Prostate gland (tissue), 2 donors: ENCODE data around the gene ANKRD50.

Experiments
- POLR2A ChIP-seq: fragments of 450-650 bp; IDR thresholded peaks from one replicate; pipeline ENCODE4 v1.6.1; 2016; ENCODE audit warnings: antibody characterized with exemption, mild to moderate bottlenecking
- POLR2AphosphoS5 ChIP-seq: sonication (generic); formaldehyde crosslinking; IDR thresholded peaks from one replicate; pipeline ENCODE4 v1.6.1; 2017; ENCODE audit warnings: antibody characterized with exemption
- TF ChIP-seq, protein P1 (sequence below), 4 experiments: fragments of 200-600 bp in 2 of 4; fragments of 450-650 bp in 2 of 4; sonication (generic) in 2 of 4; IDR thresholded peaks; 1 replicate in 3 of 4; 2 replicates in 1 of 4; pipeline ENCODE4 v1.5.1; 2016 to 2019; ENCODE audit warnings: antibody characterized with exemption in 4 of 4, mild to moderate bottlenecking in 2 of 4, moderate library complexity in 2 of 4

DNA sequence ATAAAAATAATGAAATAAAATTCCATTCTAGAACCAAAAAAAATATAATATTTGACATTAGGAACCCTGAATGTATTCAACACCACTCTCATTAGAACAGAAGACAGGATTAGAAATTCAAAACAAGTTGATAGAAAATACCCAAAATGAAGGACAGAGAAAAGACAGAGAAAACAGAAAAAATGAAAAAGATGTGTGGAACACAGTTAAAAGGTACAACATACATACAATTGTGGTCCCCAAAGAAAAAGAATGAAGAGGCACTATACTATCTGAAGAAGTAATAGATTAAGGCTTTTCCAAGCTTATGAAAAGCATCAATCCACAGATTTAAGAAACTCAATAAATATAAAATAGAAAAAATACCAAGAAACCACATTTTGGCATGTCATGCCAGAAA, 16.4 kb downstream of the ANKRD50 start:
- TF ChIP-seq POLR2A (no peak), POLR2AphosphoS5 (no peak)
- TF ChIP-seq, protein P1, sequence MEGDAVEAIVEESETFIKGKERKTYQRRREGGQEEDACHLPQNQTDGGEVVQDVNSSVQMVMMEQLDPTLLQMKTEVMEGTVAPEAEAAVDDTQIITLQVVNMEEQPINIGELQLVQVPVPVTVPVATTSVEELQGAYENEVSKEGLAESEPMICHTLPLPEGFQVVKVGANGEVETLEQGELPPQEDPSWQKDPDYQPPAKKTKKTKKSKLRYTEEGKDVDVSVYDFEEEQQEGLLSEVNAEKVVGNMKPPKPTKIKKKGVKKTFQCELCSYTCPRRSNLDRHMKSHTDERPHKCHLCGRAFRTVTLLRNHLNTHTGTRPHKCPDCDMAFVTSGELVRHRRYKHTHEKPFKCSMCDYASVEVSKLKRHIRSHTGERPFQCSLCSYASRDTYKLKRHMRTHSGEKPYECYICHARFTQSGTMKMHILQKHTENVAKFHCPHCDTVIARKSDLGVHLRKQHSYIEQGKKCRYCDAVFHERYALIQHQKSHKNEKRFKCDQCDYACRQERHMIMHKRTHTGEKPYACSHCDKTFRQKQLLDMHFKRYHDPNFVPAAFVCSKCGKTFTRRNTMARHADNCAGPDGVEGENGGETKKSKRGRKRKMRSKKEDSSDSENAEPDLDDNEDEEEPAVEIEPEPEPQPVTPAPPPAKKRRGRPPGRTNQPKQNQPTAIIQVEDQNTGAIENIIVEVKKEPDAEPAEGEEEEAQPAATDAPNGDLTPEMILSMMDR (IDR thresholded peaks at IDR 0.05) = no peak
